NCI-H128 (cell line): ENCODE data around the gene SASS6.
"Not testable (repeated sequence)": the region's sequence is repeated elsewhere in the genome, so short reads cannot be mapped to it uniquely, and the experiment has no call there.

Experiments
- DNase-seq: peaks from one replicate; lab custom pipeline; 2025; ENCODE audit not compliant: unreplicated experiment; lab: John Stamatoyannopoulos, UW

SASS6 gene

GRCh38 chr1:100051401-100051800 is 81.3 kb downstream of the SASS6 start:
- no peak for DNase-seq

- no peak for DNase-seq
Measured at GRCh38 chr1:100050139-100050538, 82.6 kb downstream of the SASS6 start.

GRCh38 chr1:100047235-100047708 is 85.5 kb downstream of the SASS6 start:
- DNase-seq, result not testable (repeated sequence)

- no peak for DNase-seq
Measured at GRCh38 chr1:100045206-100045605, 87.5 kb downstream of the SASS6 start.

GRCh38 chr1:100039591-100039990 is 93.1 kb downstream of the SASS6 start:
- no peak for DNase-seq

- DNase-seq, result no peak
Measured at GRCh38 chr1:100038660-100039287, 94.0 kb downstream of the SASS6 start.

GRCh38 chr1:100037927-100038659 is 94.6 kb downstream of the SASS6 start:
- DNase-seq, result peak; percentile 64

- no peak for DNase-seq
Measured at GRCh38 chr1:100037656-100037926, 95.1 kb downstream of the SASS6 start.

GRCh38 chr1:100036718-100037655 is 95.7 kb downstream of the SASS6 start:
- no peak for DNase-seq

GRCh38 chr1:100035214-100035613 is 97.5 kb downstream of the SASS6 start:
- DNase-seq, result no peak

GRCh38 chr1:100034470-100034869 is 98.3 kb downstream of the SASS6 start:
- no peak for DNase-seq
